BLaER1 treated with 17β-estradiol and CSF1 and Interleukin-3, amounts not matched to agents 10 nM and 100 nM (cell line): ENCODE measurements around the gene ACTG1.

Experiments
- H3K27ac ChIP-seq, 11 experiments: shearing (Covaris generic); formaldehyde crosslinking; 2 replicates each; pipeline ENCODE4 v1.8.1; 2022
- H3K27me3 ChIP-seq, 11 experiments: shearing (Covaris generic); formaldehyde crosslinking; 2 replicates each; pipeline ENCODE4 v1.8.1; 2022
- H3K36me3 ChIP-seq, 11 experiments: shearing (Covaris generic); formaldehyde crosslinking; 2 replicates each; pipeline ENCODE4 v1.8.1; 2022
- H3K4me1 ChIP-seq, 10 experiments: shearing (Covaris generic); formaldehyde crosslinking; 2 replicates each; pipeline ENCODE4 v1.8.1; 2022
- H3K4me2 ChIP-seq, 11 experiments: shearing (Covaris generic); formaldehyde crosslinking; 2 replicates each; pipeline ENCODE4 v1.8.1; 2022
- H3K4me3 ChIP-seq, 10 experiments: shearing (Covaris generic); formaldehyde crosslinking; 2 replicates each; pipeline ENCODE4 v1.8.1; 2022
- H3K9ac ChIP-seq, 11 experiments: shearing (Covaris generic); formaldehyde crosslinking; 2 replicates each; pipeline ENCODE4 v1.8.1; 2022
- H3K9me3 ChIP-seq, 11 experiments: shearing (Covaris generic); formaldehyde crosslinking; replicated peaks in 1 of 11; 2 replicates each; pipeline ENCODE4 v1.8.1; 2022
- H4K20me1 ChIP-seq, 11 experiments: shearing (Covaris generic); formaldehyde crosslinking; 2 replicates each; pipeline ENCODE4 v1.8.1; 2022
- Cebpa-rat ChIP-seq, 11 experiments: shearing (Covaris generic); IDR thresholded peaks; 2 replicates each; pipeline ENCODE4 v1.8.1; 2022

Gene ACTG1

GRCh38 chr17:81484195-81484979, 28.2 kb downstream of the ACTG1 start:
- Histone ChIP-seq H3K4me3 (peak overlapping the region; percentile 49 to 67 (median 59)), H3K27me3 (peaks cover 0 to 46% (median 0%) of the 10 kb centered on the region in 11 experiments; a peak in 7 of 22 replicates)
- TF ChIP-seq Cebpa-rat (IDR thresholded peaks at IDR 0.05): no peak

GRCh38 chr17:81483862-81484194, 28.8 kb downstream of the ACTG1 start:
- peaks cover 0 to 51% (median 0%) of the 10 kb centered on the region in 11 experiments; a peak in 7 of 22 replicates for H3K27me3 ChIP-seq
- no peak for TF ChIP-seq Cebpa-rat (IDR thresholded peaks at IDR 0.05)
- H3K36me3 ChIP-seq: no peaks in the 10 kb centered on the region
- H3K27ac ChIP-seq: peak overlapping the region in 9 of 11 experiments; percentile 11 to 81 (median 64); a peak in 18 of 22 replicates
- peaks cover 0 to 7% (median 0%) of the 10 kb centered on the region in 11 experiments; a peak in 2 of 22 replicates for H3K9me3 ChIP-seq
- peaks cover 63 to 97% (median 95%) of the 10 kb centered on the region in 10 experiments for H3K4me1 ChIP-seq
- peak overlapping the region; percentile 49 to 67 (median 59) for H3K4me3 ChIP-seq
- peak overlapping the region; percentile 39 to 79 (median 69); a peak in 21 of 22 replicates for H3K9ac ChIP-seq
- peak overlapping the region; percentile 87 to 100 (median 99) for H3K4me2 ChIP-seq
- H4K20me1 ChIP-seq: no peaks in the 10 kb centered on the region

More at GRCh38 chr17:81484195-81484979, 28.2 kb downstream of the ACTG1 start:
- no peaks in the 10 kb centered on the region for H4K20me1 ChIP-seq
- peaks cover 69 to 97% (median 95%) of the 10 kb centered on the region in 10 experiments for H3K4me1 ChIP-seq
- H3K9me3 ChIP-seq: peaks cover 0 to 7% (median 0%) of the 10 kb centered on the region in 11 experiments; a peak in 2 of 22 replicates
- H3K4me2 ChIP-seq: peak overlapping the region; percentile 87 to 100 (median 99)
- peak overlapping the region; percentile 39 to 79 (median 69); a peak in 21 of 22 replicates for H3K9ac ChIP-seq
- peak overlapping the region in 8 of 11 experiments; percentile 58 to 81 (median 68); a peak in 16 of 22 replicates for H3K27ac ChIP-seq
- no peaks in the 10 kb centered on the region for H3K36me3 ChIP-seq

GRCh38 chr17:81483085-81483861, 29.3 kb downstream of the ACTG1 start:
- H3K9ac ChIP-seq: peak overlapping the region; percentile 39 to 79 (median 69); a peak in 21 of 22 replicates
- no peak for TF ChIP-seq Cebpa-rat (IDR thresholded peaks at IDR 0.05)
- no peaks in the 10 kb centered on the region for H4K20me1 ChIP-seq
- no peaks in the 10 kb centered on the region for H3K36me3 ChIP-seq
- H3K4me2 ChIP-seq: peak overlapping the region; percentile 87 to 100 (median 99)
- H3K9me3 ChIP-seq: peaks cover 0 to 7% (median 0%) of the 10 kb centered on the region in 11 experiments; a peak in 2 of 22 replicates
- H3K27me3 ChIP-seq: peaks cover 0 to 51% (median 0%) of the 10 kb centered on the region in 11 experiments; a peak in 7 of 22 replicates
- H3K4me1 ChIP-seq: peaks cover 59 to 91% (median 89%) of the 10 kb centered on the region in 10 experiments
- peak overlapping the region in 9 of 11 experiments; percentile 11 to 81 (median 64); a peak in 17 of 22 replicates for H3K27ac ChIP-seq
- H3K4me3 ChIP-seq: peak overlapping the region; percentile 49 to 67 (median 59)

- Histone ChIP-seq H3K27ac (peak overlapping the region in 7 of 11 experiments; percentile 47 to 81 (median 71); a peak in 14 of 22 replicates), H3K27me3 (peaks cover 0 to 51% (median 0%) of the 10 kb centered on the region in 11 experiments; a peak in 7 of 22 replicates), H4K20me1 (no peaks in the 10 kb centered on the region), H3K4me2 (peak overlapping the region; percentile 87 to 100 (median 99)), H3K9ac (peak overlapping the region in 8 of 11 experiments; percentile 55 to 79 (median 74); a peak in 16 of 22 replicates), H3K9me3 (peaks cover 0 to 7% (median 0%) of the 10 kb centered on the region in 11 experiments; a peak in 2 of 22 replicates), H3K4me1 (peaks cover 59 to 91% (median 85%) of the 10 kb centered on the region in 10 experiments), H3K4me3 (peak overlapping the region in 7 of 10 experiments; percentile 51 to 67 (median 62); a peak in 13 of 20 replicates), H3K36me3 (no peaks in the 10 kb centered on the region)
- TF ChIP-seq Cebpa-rat (IDR thresholded peaks at IDR 0.05): no peak
These were observed 29.9 kb downstream of the ACTG1 start for GRCh38 chr17:81482673-81483072.

- H3K27me3 ChIP-seq: peaks cover 0 to 51% (median 0%) of the 10 kb centered on the region in 11 experiments; a peak in 7 of 22 replicates
- H3K4me1 ChIP-seq: peaks cover 52 to 89% (median 79%) of the 10 kb centered on the region in 10 experiments
- H3K9me3 ChIP-seq: peaks cover 0 to 7% (median 0%) of the 10 kb centered on the region in 11 experiments; a peak in 2 of 22 replicates
- TF ChIP-seq Cebpa-rat (IDR thresholded peaks at IDR 0.05): no peak
- H3K27ac ChIP-seq: peak overlapping the region in 8 of 11 experiments; percentile 58 to 81 (median 71); a peak in 16 of 22 replicates
- H3K4me2 ChIP-seq: peak overlapping the region; percentile 87 to 100 (median 99)
- H3K9ac ChIP-seq: peak overlapping the region in 10 of 11 experiments; percentile 6 to 79 (median 69); a peak in 17 of 22 replicates
- H3K36me3 ChIP-seq: no peaks in the 10 kb centered on the region
- no peaks in the 10 kb centered on the region for H4K20me1 ChIP-seq
- H3K4me3 ChIP-seq: peak overlapping the region; percentile 53 to 68 (median 58)
These were observed 30.6 kb downstream of the ACTG1 start for GRCh38 chr17:81481815-81482505.

- TF ChIP-seq Cebpa-rat (IDR thresholded peaks at IDR 0.05): no peak
- H3K4me2 ChIP-seq: peak overlapping the region; percentile 87 to 100 (median 99)
These were observed 31.4 kb downstream of the ACTG1 start for GRCh38 chr17:81481073-81481799.

More at GRCh38 chr17:81481073-81481799, 31.4 kb downstream of the ACTG1 start:
- peak overlapping the region in 9 of 11 experiments; percentile 37 to 81 (median 71); a peak in 17 of 22 replicates for H3K27ac ChIP-seq
- H3K27me3 ChIP-seq: peaks cover 0 to 51% (median 0%) of the 10 kb centered on the region in 11 experiments; a peak in 7 of 22 replicates
- H3K9me3 ChIP-seq: peaks cover 0 to 7% (median 0%) of the 10 kb centered on the region in 11 experiments; a peak in 3 of 22 replicates
- no peaks in the 10 kb centered on the region for H4K20me1 ChIP-seq
- H3K4me3 ChIP-seq: peak overlapping the region; percentile 53 to 68 (median 58)
- H3K4me1 ChIP-seq: peaks cover 44 to 82% (median 71%) of the 10 kb centered on the region in 10 experiments
- H3K36me3 ChIP-seq: no peaks in the 10 kb centered on the region
- H3K9ac ChIP-seq: peak overlapping the region in 10 of 11 experiments; percentile 6 to 79 (median 68); a peak in 18 of 22 replicates
